ENCODE measurements around the gene FAT1.

- TF ChIP-seq, protein P1, sequence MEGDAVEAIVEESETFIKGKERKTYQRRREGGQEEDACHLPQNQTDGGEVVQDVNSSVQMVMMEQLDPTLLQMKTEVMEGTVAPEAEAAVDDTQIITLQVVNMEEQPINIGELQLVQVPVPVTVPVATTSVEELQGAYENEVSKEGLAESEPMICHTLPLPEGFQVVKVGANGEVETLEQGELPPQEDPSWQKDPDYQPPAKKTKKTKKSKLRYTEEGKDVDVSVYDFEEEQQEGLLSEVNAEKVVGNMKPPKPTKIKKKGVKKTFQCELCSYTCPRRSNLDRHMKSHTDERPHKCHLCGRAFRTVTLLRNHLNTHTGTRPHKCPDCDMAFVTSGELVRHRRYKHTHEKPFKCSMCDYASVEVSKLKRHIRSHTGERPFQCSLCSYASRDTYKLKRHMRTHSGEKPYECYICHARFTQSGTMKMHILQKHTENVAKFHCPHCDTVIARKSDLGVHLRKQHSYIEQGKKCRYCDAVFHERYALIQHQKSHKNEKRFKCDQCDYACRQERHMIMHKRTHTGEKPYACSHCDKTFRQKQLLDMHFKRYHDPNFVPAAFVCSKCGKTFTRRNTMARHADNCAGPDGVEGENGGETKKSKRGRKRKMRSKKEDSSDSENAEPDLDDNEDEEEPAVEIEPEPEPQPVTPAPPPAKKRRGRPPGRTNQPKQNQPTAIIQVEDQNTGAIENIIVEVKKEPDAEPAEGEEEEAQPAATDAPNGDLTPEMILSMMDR (IDR thresholded peaks at IDR 0.05) = no peak
- TF ChIP-seq POLR2A (IDR thresholded peaks at IDR 0.05) = no peak
These were observed 135.2 kb downstream of the FAT1 start for GRCh38 chr4:186588503-186588902.

Measured in esophagus squamous epithelium (tissue), 4 donors.